Pancreas (tissue), 10 donors: Measurements from ENCODE around the gene TAS2R38. TPM values are rescaled to one million over a fixed set of nuclear protein-coding genes. Genes with fewer than 3 reads are reported as not detected.

Experiments used
- ATAC-seq, 4 donors: fragments of 200-7000 bp; cut with Tn5 transposase; one replicate each; pipeline versions ENCODE4 v1.8.0 to v1.9.1; 2020; ENCODE audit warnings: mild to moderate bottlenecking in 4 of 4, moderate library complexity in 4 of 4
- DNase-seq, 6 donors: peaks; one replicate each; pipeline ENCODE4 v3.0.0-alpha.2; 2020
- FAIRE-seq: peaks from 2 replicates; lab custom pipeline; 2012; peaks lifted over from hg19 to GRCh38; lab: Jason Lieb, UNC
- H3K27ac ChIP-seq, 4 donors: fragments of 200-600 bp; sonication (generic); 1 replicate in 3 of 4; 2 replicates in 1 of 4; pipeline versions ENCODE4 v1.5.0 to v1.8.0; 2020
- H3K27me3 ChIP-seq, 4 donors: fragments of 200-600 bp; one replicate each; pipeline ENCODE4 v1.8.0; 2021
- H3K36me3 ChIP-seq, 3 donors: fragments of 200-600 bp; sonication (generic) in 1 of 3; one replicate each; pipeline versions ENCODE4 v1.5.0 to v1.8.0; 2020 to 2021
- H3K4me1 ChIP-seq, 3 donors: fragments of 200-600 bp; one replicate each; pipeline ENCODE4 v1.8.0; 2021
- H3K4me3 ChIP-seq, 4 donors: fragments of 200-600 bp; sonication (generic) in 2 of 4; one replicate each; pipeline versions ENCODE4 v1.5.0 to v1.8.0; 2020 to 2021
- H3K9me3 ChIP-seq, 4 donors: fragments of 200-600 bp; one replicate each; pipeline ENCODE4 v1.8.0; 2021
- CTCF ChIP-seq, 4 donors: fragments of 200-600 bp; sonication (generic) in 3 of 4; IDR thresholded peaks; one replicate each; pipeline versions ENCODE4 v1.5.0 to v1.8.0; 2021; ENCODE audit warnings: antibody characterized with exemption in 4 of 4
- WGBS, 2 donors: extraction: QIAGEN DNeasy Blood & Tissue Kit; methylation state at CpG; one replicate each; pipeline ENCODE4 v1.1.7; 2013; 5-methylcytosine and 5-hydroxymethylcytosine counted together
- intact Hi-C, 3 donors: fragments of 100-400 bp; cut with DNase I; formaldehyde crosslinking; loops; one replicate each; pipeline versions ENCODE4 v1.11.1 to v1.14.2; 2022
- polyA plus RNA-seq, 2 donors: library from polyadenylated mRNA; stranded (reverse); fragments of 200-250 nt; gene quantifications; one replicate each; pipeline ENCODE4 v1.2.3, GENCODE V29; 2013
- total RNA-seq, 6 donors: library from RNA; stranded (reverse); fragmentation: NEBNext Ultra II Directional in 4 of 6; extraction: Animal tissue kit (Norgen Biotek cat#: 25700) in 4 of 6; gene quantifications; one replicate each; pipeline versions ENCODE4 v1.2.1 to v1.2.4, GENCODE V29; 2021 to 2023
- donor health status: healthy with polysubstance abuse.
- donor health status: DM: no; HTN: no; CAD: no; lungs with moderate emphysema.
- donor health status: DM: no; HTN: no; CAD: no.
- donor health status: control.
- donor health status: control.
- donor health status: Bipolar disorder and iron deficiency.
- donor health status: DM: yes; HTN: yes; CAD: no.
- donor health status: DM: no; HTN: no; CAD: no.
- donor health status: DM: no; HTN: no; CAD: no.
- donor health status: DM: yes; HTN: yes; CAD: no.

Gene TAS2R38
- total and polyA plus RNA-seq, 8 donors, result not detected

- Histone ChIP-seq H3K27ac (no peak overlapping the region), H3K4me3 (no peak overlapping the region), H3K27me3 (no peaks in the 10 kb centered on the region), H3K9me3 (no peaks in the 10 kb centered on the region), H3K36me3 (no peaks in the 10 kb centered on the region), H3K4me1 (no peaks in the 10 kb centered on the region)
- FAIRE-seq, result no peak
- no peak for DNase-seq
- intact Hi-C loops, result no loop called here
- TF ChIP-seq CTCF (IDR thresholded peaks at IDR 0.05), result no peak
- ATAC-seq, result peak in 2 of 4 donors; percentile 45 to 59
- 87 to 90% methylated on average over 3 of the region's 3 CpGs for WGBS, 2 donors
Observed at GRCh38 chr7:141960687-141961422, 12.7 kb downstream of the TAS2R38 start.

GRCh38 chr7:141956084-141956483, 17.5 kb downstream of the TAS2R38 start:
- H3K9me3 ChIP-seq, result no peaks in the 10 kb centered on the region
- H3K36me3 ChIP-seq, result no peaks in the 10 kb centered on the region
- 75 to 76% methylated on average over 3 of the region's 3 CpGs for WGBS, 2 donors
- no peak overlapping the region for H3K4me3 ChIP-seq
- H3K27ac ChIP-seq, result no peak overlapping the region
- H3K27me3 ChIP-seq, result no peaks in the 10 kb centered on the region
- DNase-seq (no peak), FAIRE-seq (no peak), ATAC-seq (peak in 2 of 4 donors; percentile 14 to 58)
- no peaks in the 10 kb centered on the region for H3K4me1 ChIP-seq
- no peak for TF ChIP-seq CTCF (IDR thresholded peaks at IDR 0.05)
- intact Hi-C loops, result no loop called here

GRCh38 chr7:141954334-141954733, 19.2 kb downstream of the TAS2R38 start:
- Histone ChIP-seq H3K27ac (no peak overlapping the region), H3K9me3 (no peaks in the 10 kb centered on the region), H3K27me3 (no peaks in the 10 kb centered on the region), H3K4me1 (no peaks in the 10 kb centered on the region), H3K36me3 (no peaks in the 10 kb centered on the region), H3K4me3 (no peak overlapping the region)
- DNase-seq (no peak), FAIRE-seq (no peak), ATAC-seq (no peak)
- 75 to 76% methylated on average over 1 of the region's 1 CpG for WGBS, 2 donors
- intact Hi-C loops, result no loop called here
- TF ChIP-seq CTCF (IDR thresholded peaks at IDR 0.05), result no peak

GRCh38 chr7:141952461-141952860, 21.1 kb downstream of the TAS2R38 start:
- 89 to 100% methylated on average over 1 of the region's 1 CpG for WGBS, 2 donors
- no peak for ATAC-seq
- no peak overlapping the region for H3K27ac ChIP-seq
- no peak for FAIRE-seq
- TF ChIP-seq CTCF (IDR thresholded peaks at IDR 0.05), result no peak
- H3K36me3 ChIP-seq, result no peaks in the 10 kb centered on the region
- no peak overlapping the region for H3K4me3 ChIP-seq
- H3K27me3 ChIP-seq, result no peaks in the 10 kb centered on the region
- H3K4me1 ChIP-seq, result no peaks in the 10 kb centered on the region
- DNase-seq, result no peak
- intact Hi-C loops, result no loop called here
- H3K9me3 ChIP-seq, result no peaks in the 10 kb centered on the region

- H3K27ac ChIP-seq, result no peak overlapping the region
- no peak for DNase-seq
- H3K4me3 ChIP-seq, result no peak overlapping the region
- H3K9me3 ChIP-seq, result no peaks in the 10 kb centered on the region
- ATAC-seq, result no peak
- no peak for FAIRE-seq
- no peaks in the 10 kb centered on the region for H3K4me1 ChIP-seq
- WGBS, 2 donors, result 84 to 100% methylated on average over 1 of the region's 1 CpG
- intact Hi-C loops, result no loop called here
- H3K27me3 ChIP-seq, result no peaks in the 10 kb centered on the region
- H3K36me3 ChIP-seq, result no peaks in the 10 kb centered on the region
- no peak for TF ChIP-seq CTCF (IDR thresholded peaks at IDR 0.05)
Observed at GRCh38 chr7:141950806-141951205, 22.8 kb downstream of the TAS2R38 start.
